Smooth muscle cell of the pulmonary artery (primary cell): ENCODE results near the gene ITGB8. TPM values are rescaled to one million over a fixed set of nuclear protein-coding genes. Genes with fewer than 3 reads are reported as not detected.

Experiments used
- total RNA-seq: library from RNA; depleted of rRNA; stranded (reverse); fragments of >200 nt; gene quantifications from 2 replicates; pipeline ENCODE4 v1.2.3, GENCODE V29; 2014

ITGB8 gene
- 95.7 and 171 TPM in 2 replicates for total RNA-seq

GRCh38 chr7:20330239-20330927, at the start of gene ITGB8:
TSS of gene ITGB8 (plus strand) at chr7:20330900. CDS start at chr7:20331807, 907 bp downstream.

Other genes with a start within 250 kb of the ITGB8 start
- 0.39 and 0.50 TPM in 2 replicates for gene MACC1, start 113.5 kb upstream of the ITGB8 start, total RNA-seq